SK-N-MC (cell line): ENCODE measurements around the gene CRY1.

Experiments
- EZH2 ChIP-seq: fragments of 200-600 bp; sonication (generic); IDR thresholded peaks from one replicate; pipeline ENCODE4 v1.6.1; 2017; ENCODE audit warnings: antibody characterized with exemption
- POLR2AphosphoS5 ChIP-seq: IDR thresholded peaks from 2 replicates; pipeline ENCODE4 v1.6.1; 2012; ENCODE audit warnings: mild to moderate bottlenecking, low read depth, low read length, borderline replicate concordance

- no peak for TF ChIP-seq EZH2
- TF ChIP-seq POLR2AphosphoS5 = no peak
These were observed 16.7 kb upstream of the CRY1 start for GRCh38 chr12:107109726-107110719.
